WERI-Rb-1 (cell line): ENCODE results near the gene NCS1.
A peak's percentile ranks its signal among the peaks of the same experiment; 100 is the strongest.

Experiments used
- DNase-seq: peaks from one replicate; pipeline ENCODE4 v3.0.0-alpha.2; 2020
- H3K27ac ChIP-seq: fragments of 250-450 bp; sonication (Bioruptor Pico); 2 replicates; pipeline ENCODE4 v1.5.1; 2020; ENCODE audit warnings: mild to moderate bottlenecking, moderate library complexity
- H3K27me3 ChIP-seq: fragments of 250-450 bp; sonication (Bioruptor Pico); 2 replicates; pipeline ENCODE4 v1.5.1; 2021; ENCODE audit warnings: mild to moderate bottlenecking, low read depth, moderate library complexity; ENCODE audit not compliant: insufficient read depth, severe bottlenecking
- H3K36me3 ChIP-seq: fragments of 250-450 bp; sonication (Bioruptor Pico); 2 replicates; pipeline ENCODE4 v1.5.1; 2020; ENCODE audit warnings: mild to moderate bottlenecking, moderate library complexity
- H3K4me3 ChIP-seq: 2 replicates; pipeline ENCODE4 v1.5.1; 2011; ENCODE audit warnings: low read depth, mild to moderate bottlenecking, control low read depth, low read length
- H3K9me3 ChIP-seq: fragments of 250-450 bp; sonication (Bioruptor Pico); 2 replicates; pipeline ENCODE4 v1.5.1; 2021; ENCODE audit warnings: mild to moderate bottlenecking, moderate library complexity; ENCODE audit not compliant: severe bottlenecking
- TF ChIP-seq, protein P1 (sequence below): IDR thresholded peaks from 2 replicates; pipeline ENCODE4 v1.5.1; 2011; ENCODE audit warnings: low read depth, mild to moderate bottlenecking, control low read depth, inconsistent platforms, low read length

The NCS1 gene

GRCh38 chr9:130128733-130129431 lies 43.3 kb upstream of the NCS1 start:
- TF ChIP-seq, protein P1, sequence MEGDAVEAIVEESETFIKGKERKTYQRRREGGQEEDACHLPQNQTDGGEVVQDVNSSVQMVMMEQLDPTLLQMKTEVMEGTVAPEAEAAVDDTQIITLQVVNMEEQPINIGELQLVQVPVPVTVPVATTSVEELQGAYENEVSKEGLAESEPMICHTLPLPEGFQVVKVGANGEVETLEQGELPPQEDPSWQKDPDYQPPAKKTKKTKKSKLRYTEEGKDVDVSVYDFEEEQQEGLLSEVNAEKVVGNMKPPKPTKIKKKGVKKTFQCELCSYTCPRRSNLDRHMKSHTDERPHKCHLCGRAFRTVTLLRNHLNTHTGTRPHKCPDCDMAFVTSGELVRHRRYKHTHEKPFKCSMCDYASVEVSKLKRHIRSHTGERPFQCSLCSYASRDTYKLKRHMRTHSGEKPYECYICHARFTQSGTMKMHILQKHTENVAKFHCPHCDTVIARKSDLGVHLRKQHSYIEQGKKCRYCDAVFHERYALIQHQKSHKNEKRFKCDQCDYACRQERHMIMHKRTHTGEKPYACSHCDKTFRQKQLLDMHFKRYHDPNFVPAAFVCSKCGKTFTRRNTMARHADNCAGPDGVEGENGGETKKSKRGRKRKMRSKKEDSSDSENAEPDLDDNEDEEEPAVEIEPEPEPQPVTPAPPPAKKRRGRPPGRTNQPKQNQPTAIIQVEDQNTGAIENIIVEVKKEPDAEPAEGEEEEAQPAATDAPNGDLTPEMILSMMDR: no peak
- Histone ChIP-seq H3K27ac (no peak overlapping the region), H3K36me3 (peaks cover 48% of the 10 kb centered on the region), H3K4me3 (no peak overlapping the region), H3K9me3 (no peaks in the 10 kb centered on the region), H3K27me3 (no peaks in the 10 kb centered on the region)
- DNase-seq: no peak

GRCh38 chr9:130129432-130130061 lies 42.7 kb upstream of the NCS1 start:
- DNase-seq: no peak
- TF ChIP-seq, protein P1: no peak
- Histone ChIP-seq H3K4me3 (no peak overlapping the region), H3K27me3 (no peaks in the 10 kb centered on the region), H3K9me3 (no peaks in the 10 kb centered on the region), H3K27ac (no peak overlapping the region), H3K36me3 (peaks cover 41% of the 10 kb centered on the region)

- no peak for DNase-seq
- Histone ChIP-seq H3K36me3 (peaks cover 42% of the 10 kb centered on the region), H3K4me3 (no peak overlapping the region), H3K27ac (no peak overlapping the region), H3K9me3 (no peaks in the 10 kb centered on the region), H3K27me3 (no peaks in the 10 kb centered on the region)
- TF ChIP-seq, protein P1: no peak
These were observed 39.5 kb upstream of the NCS1 start for GRCh38 chr9:130132746-130133145.

- TF ChIP-seq, protein P1: no peak
- Histone ChIP-seq H3K9me3 (no peaks in the 10 kb centered on the region), H3K27ac (no peak overlapping the region; the same call in 1 of the 2 replicates), H3K36me3 (peaks cover 11% of the 10 kb centered on the region; the same call in 1 of the 2 replicates), H3K4me3 (no peak overlapping the region), H3K27me3 (no peaks in the 10 kb centered on the region)
- no peak for DNase-seq
These were observed 35.0 kb upstream of the NCS1 start for GRCh38 chr9:130137081-130137640.

- Histone ChIP-seq H3K27ac (peak overlapping the region; percentile 61), H3K4me3 (no peak overlapping the region), H3K36me3 (peaks cover 11% of the 10 kb centered on the region; the same call in 1 of the 2 replicates), H3K9me3 (no peaks in the 10 kb centered on the region), H3K27me3 (no peaks in the 10 kb centered on the region)
- TF ChIP-seq, protein P1: no peak
- no peak for DNase-seq
These were observed 34.5 kb upstream of the NCS1 start for GRCh38 chr9:130137641-130138081.
